HG03139 (cell line): ENCODE results near the gene BCAS4.
"Not testable (repeated sequence)": the region's sequence is repeated elsewhere in the genome, so short reads cannot be mapped to it uniquely, and the experiment has no call there.

Source experiments
- ATAC-seq: cut with Tn5 transposase; IDR thresholded peaks from one replicate; pipeline ENCODE4 v1.9.1; 2021; ENCODE audit not compliant: unreplicated experiment

Gene BCAS4

DNA sequence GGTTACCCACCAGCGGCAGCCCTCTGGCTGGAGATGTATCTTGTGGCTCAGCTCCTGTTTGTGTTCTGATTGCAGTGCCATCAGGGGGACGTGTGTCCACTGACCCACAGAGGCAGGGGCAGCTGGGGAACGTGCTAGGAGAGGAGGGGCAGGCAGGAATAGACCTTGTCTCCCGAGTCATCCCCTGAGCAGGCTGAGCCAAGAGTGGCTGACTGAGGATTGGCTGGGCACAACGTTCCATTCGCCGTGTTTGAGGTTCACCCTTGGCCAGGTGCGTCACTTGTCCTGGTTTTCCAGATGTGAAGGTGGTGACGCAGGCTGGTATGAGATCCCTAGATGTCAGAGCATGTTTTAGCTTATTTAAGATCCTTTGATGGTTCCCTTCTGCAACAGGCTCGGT lies 78.7 kb downstream of the BCAS4 start:
- ATAC-seq, result no peak

DNA sequence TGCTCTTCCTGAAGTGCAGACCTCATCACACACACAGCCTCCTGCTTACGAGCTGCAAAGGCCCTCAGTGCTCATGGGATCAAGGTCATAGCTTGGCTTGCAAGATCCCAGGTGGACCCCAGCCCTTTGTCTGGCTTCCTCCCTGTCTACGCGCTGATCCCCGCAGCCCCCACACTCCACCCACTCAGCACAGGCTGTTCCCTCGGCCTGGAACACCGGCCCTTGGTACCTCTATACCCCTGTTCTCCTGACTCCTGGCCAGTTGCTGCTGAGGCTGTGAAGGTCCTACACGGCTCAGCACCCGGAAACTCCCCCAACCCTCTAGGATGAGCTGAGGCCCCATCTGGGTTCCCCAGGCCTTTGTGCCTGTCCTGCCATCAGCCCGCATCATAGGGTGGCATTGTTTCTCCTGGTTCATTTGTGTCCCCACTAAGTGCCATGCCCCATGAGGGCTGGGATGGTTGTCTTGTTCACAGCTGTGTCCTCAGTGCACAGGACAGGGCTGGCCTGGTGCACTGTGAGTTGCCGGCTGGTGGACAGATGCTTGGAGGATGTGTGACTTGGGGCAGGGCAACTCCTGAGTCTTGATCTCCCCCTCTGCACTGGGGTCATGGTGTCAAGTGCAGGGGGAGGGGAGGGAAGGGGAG lies 79.4 kb downstream of the BCAS4 start:
- no peak for ATAC-seq

DNA sequence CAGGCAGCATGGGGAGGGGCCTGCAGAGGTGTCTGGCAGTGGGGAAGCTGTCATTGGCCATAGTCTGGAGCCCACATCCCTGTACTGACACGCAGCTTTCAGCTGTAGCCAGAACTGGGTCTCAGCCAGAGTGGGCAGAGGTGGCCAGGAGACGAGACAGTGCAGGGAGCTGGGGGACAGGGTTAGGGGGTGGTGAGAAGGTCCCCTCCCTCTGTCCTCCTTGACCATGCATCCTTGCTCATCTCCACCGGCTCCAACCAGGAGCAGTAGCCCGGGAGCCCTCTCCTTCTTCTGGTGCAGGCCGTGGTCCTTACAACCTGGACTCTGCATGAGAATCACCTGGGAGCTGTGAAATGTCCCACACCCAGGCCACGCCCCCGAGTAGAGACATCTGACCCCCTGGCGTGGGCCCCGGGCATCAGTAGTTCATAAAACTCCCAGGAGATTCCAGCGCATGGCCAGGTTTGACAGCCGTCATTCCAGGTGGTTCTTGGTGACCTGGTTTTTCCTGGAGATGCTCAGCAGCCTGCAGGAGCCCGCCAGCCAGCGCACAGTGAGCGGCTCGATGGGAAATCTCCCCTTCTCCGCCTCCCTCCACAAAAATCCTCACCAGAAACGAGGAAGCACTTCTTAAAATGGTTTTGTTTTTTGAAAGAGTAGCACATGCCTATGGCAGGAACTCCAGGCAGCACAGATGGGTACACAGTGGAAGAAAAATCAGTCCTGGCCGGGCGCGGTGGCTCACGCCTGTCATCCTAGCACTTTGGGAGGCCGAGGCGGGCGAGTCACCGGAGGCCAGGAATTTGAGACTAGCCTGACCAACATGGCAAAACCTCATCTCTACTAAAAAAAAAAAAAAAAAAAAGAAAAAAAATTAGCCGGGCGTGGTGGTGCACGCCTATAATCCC lies 80.2 kb downstream of the BCAS4 start:
- ATAC-seq, result no peak

DNA sequence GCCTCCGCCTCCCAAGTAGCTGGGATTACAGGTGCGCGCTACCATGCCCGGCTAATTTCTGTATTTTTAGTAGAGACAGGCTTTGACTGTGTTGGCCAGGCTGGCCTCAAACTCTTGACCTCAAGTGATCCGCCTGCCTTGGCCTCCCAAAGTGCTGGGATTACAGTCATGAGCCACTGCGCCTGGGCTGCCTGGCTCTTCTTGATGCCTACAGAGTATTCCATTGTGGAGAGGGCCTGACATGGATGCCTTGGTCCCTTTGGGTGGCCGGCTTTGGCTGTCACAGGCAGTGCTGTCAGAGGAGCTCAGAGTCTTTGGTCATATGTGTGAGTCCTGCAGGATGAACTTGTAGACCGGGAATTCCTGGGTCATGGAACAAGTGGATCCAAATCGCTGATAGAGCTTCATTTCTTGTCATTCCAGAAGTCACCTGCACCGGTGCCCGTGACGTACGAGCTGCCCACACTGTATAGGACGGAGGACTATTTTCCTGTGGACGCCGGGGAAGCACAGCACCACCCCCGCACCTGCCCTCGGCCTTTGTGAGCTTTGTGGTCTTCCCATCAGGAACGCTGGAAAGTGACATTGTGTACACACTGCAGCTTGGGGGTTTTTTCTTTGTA lies 81.3 kb downstream of the BCAS4 start:
- ATAC-seq, result no peak

DNA sequence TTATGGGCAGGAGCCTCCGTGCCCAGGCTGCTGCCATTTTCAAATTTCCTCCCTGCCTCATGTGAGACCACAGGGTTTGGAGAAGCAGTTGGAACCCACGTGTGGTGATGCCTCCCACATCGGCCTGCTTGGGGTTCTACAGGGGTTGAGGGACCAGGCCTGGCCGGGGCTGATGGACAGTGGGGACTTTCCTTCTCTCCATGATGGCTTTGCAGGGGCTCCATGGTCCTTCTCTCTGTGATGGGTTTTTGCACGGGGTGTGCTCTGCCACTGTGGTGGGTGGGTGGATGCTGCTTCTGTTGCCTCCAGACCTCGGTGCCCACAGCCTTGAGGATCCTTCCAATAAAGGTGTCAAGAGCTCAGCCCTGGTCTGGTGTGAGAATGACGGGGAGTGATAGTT lies 82.0 kb downstream of the BCAS4 start:
- no peak for ATAC-seq

DNA sequence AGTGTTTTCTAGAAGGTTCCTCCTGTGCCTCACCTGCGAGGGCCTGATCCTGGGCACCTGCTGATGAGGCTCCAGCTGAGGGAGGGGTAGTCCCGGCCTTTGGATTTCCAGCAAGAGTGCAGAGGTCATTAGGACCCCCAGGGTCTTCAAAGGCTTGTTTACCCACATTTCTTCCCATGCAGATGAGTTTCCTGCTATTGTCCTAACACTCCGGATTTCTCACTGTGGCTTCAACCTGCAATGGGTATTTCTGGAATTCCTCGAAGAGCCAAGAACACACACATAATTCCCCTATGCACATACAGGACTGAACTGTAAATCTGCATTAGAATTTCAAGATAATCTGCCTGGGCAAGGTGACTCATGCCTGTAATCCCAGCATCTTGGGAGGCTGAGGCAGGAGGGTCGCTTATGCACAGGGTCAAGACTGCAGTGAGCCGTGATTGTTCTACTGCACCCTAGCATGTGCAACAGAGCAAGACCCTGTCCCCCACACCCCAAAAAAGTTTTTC lies 82.4 kb downstream of the BCAS4 start:
- no peak for ATAC-seq

DNA sequence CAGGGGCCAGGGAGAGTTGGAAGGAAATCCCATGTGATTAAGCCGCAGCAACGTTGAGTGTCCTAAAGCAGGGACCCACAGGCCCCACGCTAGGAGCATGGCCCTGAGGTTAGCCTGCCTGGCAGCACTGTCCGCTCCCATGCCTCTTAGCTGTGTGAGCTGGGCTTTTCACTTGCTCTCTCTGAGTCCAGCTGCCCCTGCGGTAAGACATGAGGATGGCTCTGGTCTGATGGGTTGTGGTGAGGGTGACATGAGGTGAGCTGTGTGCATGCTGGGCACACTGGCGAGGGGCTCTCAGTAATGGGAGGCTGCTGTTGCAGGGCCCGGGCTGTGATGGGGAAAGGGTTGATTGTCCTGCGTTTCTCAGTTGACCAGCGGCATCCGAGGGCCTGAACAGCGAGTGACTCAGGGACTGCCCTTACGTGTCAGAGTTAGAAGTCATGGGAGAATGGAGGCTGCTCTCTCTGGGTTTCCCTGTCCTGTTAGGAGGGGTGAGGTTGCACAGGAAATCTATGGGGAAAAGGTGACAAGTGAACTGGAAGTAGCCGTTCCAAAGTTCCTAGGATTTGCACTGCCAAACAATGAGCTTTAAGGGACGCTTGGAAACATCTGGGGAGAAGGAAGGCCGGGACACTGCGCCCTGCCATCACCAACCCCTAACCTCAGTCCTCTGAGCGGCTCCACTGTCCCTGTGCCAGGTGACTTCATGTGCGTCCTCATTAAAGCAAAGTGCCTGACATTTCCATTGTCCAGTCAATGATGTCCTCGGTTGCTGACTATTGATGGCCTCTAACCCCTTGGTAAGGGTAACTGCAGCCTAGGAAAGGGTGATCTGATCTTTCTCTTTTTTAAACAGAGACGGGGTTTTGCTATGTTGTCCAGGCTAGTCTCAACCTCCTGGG lies 85.0 kb downstream of the BCAS4 start:
- no peak for ATAC-seq

DNA sequence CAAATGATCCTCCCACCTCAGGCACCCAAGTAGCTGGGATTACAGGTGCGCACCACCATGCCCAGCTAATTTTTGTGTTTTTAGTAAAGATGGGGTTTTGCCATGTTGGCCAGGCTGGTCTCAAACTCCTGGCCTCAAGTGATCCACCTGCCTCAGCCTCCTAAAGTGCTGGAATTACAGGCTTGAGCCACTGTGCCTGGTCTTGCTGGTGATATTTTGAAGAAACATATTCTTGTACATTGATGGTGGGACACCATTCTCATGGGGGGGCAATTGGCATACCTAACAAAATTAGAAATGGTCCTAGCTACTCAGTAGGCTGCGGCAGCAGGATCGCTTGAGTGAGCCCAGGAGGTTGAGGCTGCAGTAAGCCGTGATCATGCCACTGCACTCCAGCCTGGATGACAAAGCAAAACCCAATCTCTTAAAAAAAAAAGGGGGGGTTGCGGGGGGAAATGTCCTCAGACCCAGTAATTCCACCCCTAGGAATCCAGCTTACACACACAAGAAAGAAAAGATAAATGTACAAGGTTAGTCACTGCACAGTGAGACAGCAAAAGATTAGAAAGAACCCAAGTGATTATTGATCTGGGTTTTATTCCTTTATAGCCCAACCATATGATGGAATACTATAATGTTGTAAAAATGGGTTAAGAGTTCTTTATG lies 87.0 kb downstream of the BCAS4 start:
- ATAC-seq, result not testable (repeated sequence)

DNA sequence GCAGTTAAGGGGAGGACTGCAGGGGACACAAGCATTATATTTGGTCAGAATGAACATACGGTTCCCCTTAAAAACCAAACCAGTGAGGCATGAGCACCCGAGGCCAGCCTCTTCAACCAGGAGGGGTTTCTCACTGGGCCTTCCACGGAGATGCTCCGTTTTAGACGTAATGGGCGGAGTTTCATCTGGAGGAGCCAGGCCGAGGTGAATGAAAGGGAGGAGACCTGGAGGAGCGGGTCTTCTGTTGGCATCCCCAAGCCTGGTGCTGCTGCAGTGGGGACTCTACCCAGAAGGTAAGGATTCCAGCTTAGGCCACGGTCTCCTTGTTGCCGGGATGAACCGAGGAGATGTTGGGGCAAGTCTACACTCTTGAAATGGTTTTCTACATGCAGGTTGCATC lies 89.0 kb downstream of the BCAS4 start:
- ATAC-seq, result no peak

DNA sequence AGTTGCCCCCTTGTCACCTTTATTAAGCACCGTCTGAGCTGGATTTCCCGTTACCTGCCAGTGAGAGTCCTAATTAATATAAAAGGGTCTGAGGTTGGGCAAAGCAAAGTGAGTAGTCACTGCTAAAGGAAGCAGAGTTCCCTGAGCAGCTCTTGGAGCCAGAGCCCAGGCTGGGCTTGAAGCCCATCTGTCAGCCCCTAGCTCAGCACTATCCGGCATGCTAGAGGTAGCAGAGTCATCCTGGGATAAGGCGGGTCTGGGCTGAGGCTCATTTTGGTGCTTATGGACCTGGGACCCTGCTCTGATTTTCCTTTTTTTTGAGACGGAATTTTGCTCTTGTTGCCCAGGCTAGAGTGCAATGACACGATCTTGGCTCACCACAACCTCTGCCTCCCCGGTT lies 90.2 kb downstream of the BCAS4 start:
- no peak for ATAC-seq

DNA sequence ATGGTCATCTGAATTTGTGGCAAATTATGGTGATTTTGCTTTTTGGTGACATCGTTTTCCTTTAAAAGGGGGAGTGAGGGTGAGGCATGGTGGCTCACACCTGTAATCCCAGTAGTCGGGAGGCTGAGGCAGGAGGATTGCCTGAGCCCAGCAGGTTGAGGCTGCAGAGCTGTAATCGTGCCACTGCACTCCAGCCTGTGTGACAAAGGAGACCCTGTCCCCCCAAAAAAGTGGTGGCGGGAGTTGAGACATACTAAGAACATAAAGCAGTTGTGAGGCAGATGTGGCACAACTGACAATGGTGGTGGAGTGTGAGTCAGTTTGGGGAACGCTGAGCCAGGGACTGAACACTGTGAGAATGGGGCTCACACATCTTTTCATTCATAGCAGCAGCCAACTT lies 90.9 kb downstream of the BCAS4 start:
- no peak for ATAC-seq

DNA sequence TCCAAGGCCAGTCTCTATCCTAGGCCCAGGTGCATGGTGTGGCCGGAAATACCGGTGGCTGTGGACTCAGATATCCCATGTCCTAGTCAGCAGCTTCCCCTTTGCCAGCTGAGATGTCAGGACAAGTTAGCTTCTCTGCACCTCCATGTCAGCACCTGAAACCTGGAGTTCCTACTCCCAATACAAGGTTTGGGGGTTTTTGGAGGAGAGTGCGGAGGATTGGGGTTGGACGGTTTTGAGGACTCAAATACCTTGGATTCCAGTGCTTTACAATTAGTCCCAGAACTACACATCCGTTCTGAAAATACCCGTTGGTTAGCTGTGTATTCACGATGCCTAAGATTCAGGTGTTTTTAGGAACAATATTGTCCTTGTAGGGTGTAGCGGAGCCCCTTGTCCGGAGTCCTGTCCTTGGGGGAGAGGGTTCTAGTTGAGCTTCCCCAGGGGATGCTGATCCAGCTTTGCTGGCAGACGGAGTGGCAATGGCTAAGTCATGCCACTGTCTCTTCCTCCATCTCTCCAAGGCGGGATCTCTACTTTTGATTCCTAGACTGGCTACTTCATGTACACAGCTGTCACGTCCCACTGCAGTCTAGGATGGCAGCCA lies 91.4 kb downstream of the BCAS4 start:
- no peak for ATAC-seq

DNA sequence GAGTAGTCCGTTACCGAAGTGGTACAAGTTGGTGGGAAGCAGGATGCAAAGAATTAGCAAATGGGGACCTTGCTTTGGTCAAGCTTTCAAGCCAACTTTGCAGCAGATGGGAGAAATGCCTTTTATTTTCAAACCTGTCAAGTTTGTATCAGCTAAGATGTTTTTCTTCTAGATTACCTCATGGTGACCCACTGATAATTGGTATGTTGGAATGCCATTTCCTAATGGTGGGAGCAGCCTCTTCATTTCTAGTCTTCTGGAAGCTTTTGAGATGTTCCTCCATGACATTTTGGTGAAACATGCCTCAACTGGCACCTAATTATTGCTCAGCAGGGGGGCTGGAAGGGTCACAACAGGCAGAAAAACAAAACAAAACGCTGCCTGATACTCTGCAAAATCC lies 92.7 kb downstream of the BCAS4 start:
- ATAC-seq, result no peak

DNA sequence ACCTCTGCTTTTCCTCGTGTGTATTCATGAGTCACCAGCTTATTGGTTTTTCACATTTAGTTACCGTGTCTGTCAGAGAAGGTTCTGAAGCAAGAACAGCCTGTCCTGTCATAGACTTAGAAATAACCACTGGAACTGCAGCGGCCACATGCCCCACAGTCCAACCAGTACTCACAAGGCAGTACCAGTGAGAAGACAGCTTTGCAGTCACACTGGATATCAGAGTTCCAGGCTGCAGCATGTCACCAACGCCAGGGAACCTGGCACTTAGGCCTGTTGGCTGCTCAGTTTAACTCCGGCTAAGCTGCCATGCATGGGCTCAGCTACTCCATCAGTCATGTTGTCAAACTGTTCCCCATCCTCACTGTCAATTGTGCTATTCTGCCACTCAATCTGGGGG lies 96.3 kb downstream of the BCAS4 start:
- no peak for ATAC-seq

DNA sequence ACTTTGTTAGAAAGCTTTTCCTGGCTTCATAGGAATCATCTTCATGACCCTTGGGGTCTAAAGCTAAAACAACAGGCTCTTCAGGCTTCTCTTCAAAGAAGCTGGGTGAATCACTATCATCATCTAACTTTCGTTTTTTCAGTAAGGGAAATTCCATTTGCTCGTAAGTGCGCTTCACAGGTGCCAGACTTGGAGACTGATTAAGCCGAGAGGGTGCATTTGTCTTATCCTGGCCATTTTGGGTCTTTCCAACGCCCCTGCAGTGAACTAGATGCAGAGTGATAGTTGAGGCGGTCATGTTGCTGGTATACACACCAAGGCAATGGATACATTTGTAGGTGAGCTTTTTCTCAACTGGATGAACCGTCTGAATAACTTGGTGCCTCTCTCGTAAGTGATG lies 97.5 kb downstream of the BCAS4 start:
- ATAC-seq, result no peak

DNA sequence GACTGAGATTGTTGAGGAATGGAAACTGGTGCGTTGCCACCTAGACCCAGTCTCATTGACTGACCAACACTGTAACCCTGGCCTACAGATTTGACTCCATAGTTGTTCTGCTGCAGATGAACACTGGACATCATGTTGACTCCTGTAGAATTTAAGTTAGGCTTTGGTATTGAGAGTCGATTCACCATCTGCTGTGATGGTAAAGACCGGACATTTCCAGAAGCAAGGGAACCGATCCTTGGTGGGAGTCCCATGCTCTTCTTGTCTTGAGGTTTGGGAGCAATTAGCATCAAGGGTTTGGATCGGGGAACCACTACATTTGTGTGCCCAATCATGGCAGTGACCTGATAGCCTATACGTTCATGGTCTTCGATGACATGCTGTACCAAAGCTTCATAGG lies 98.8 kb downstream of the BCAS4 start:
- no peak for ATAC-seq

DNA sequence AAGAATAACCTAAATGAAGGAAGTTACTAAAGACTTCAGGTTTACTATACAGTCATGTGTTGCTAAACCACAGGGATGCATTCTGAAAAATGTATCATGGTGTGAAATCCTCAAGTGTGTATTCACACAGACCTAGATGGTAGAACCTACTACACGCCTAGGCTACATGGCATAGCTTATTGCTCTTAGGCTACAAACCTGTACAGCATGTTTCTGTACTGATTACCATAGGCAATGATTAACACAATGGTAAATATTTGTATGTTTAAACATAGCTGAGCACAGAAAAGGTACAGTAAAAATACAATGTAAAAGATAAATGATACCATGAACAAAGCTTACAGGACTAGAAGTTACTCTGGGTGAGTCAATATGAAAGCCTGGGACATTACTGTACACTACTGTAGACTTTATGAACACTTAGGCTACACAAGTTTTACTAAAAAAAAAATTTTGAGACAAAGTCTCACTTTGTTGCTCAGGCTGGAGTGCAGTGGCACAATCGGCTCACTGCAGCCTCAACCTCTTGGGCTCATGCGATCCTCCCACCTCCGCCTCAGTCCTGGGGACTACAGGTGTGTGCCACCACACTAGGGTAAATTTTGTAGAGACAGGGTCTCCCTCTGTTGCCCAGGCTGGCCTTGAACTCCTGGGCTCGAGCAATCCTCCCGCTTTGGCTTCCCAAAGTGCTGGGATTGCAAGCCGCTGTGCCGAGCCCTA lies 100.4 kb downstream of the BCAS4 start:
- ATAC-seq, result no peak

DNA sequence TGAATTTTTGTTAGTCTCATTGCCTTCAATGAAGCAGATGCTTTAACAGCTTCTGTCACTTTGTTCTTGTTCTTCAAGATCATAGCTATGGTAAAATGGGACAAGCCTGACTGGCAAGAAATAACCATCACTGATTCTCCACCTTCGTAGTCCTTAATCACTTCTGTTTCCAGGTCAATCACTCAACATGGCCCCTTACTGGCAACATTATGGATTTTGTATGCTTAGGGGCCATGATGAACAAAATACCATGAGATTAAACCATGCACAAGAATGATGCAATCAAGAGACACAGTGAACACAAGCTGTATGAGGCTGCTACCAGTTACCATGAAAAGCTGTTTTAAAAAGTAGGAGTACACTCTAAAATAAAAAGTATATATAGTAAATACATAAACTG lies 103.6 kb downstream of the BCAS4 start:
- ATAC-seq, result no peak

DNA sequence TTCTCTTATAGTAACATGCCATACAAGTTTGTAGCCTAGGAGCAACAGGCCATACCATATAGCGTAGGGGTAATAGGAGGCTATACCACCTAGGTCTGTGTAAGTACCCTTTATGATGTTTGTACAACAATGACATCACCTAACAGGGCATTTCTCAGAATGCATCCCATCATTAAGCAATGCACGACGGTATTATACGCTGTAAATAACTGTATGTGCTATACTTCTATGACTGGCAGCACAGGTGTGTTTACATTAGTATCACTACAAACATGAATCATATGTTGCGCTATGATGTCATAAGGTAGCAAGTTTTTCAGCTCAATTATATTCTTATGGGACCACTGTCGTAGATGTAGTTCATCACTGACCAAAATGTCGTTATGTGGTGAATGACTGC lies 105.4 kb downstream of the BCAS4 start:
- ATAC-seq, result no peak
